Bronchial epithelial cell (primary cell): Measurements from ENCODE around the gene AGAP1. TPM values are rescaled to one million over a fixed set of nuclear protein-coding genes. Genes with fewer than 3 reads are reported as not detected.
A peak's percentile ranks its signal among the peaks of the same experiment; 100 is the strongest.

Source experiments
- DNase-seq: peaks from one replicate; pipeline ENCODE4 v3.0.0-alpha.2; 2010; ENCODE audit warnings: low read depth
- FAIRE-seq: peaks from 2 replicates; lab custom pipeline; 2011; peaks lifted over from hg19 to GRCh38; lab: Jason Lieb, UNC
- H3K27me3 ChIP-seq: 2 replicates; pipeline ENCODE4 v1.5.1; 2011; ENCODE audit warnings: low read length; ENCODE audit not compliant: control insufficient read depth, insufficient read depth
- H3K36me3 ChIP-seq: 2 replicates; pipeline ENCODE4 v1.5.1; 2011; ENCODE audit warnings: low read length; ENCODE audit not compliant: control insufficient read depth, insufficient read depth
- H3K4me3 ChIP-seq: 2 replicates; pipeline ENCODE4 v1.5.1; 2011; ENCODE audit warnings: mild to moderate bottlenecking, low read depth, low read length, control low read depth
- CTCF ChIP-seq: IDR thresholded peaks from 2 replicates; pipeline ENCODE4 v1.5.1; 2011; ENCODE audit warnings: mild to moderate bottlenecking, moderate library complexity, low read length, control low read depth, inconsistent platforms; ENCODE audit not compliant: insufficient read depth, severe bottlenecking
- total RNA-seq: library from RNA; depleted of rRNA; stranded (reverse); fragments of >200 nt; gene quantifications from 2 replicates; pipeline ENCODE4 v1.2.1, GENCODE V29; 2014

The AGAP1 gene
- total RNA-seq, 1 donor from 2014 or later, result 22.4 TPM

GRCh38 chr2:235479604-235480003 lies 14.2 kb upstream of the AGAP1 start:
- Histone ChIP-seq H3K27me3 (peaks cover 1% of the 10 kb centered on the region), H3K4me3 (no peak overlapping the region), H3K36me3 (no peaks in the 10 kb centered on the region)
- peak; percentile 91 for FAIRE-seq
- no peak for TF ChIP-seq CTCF
- no peak for DNase-seq

- peaks cover 1% of the 10 kb centered on the region for H3K27me3 ChIP-seq
- FAIRE-seq, result no peak
- H3K36me3 ChIP-seq, result no peaks in the 10 kb centered on the region
These were observed 13.2 kb upstream of the AGAP1 start for GRCh38 chr2:235480614-235481013.

GRCh38 chr2:235483313-235483712 lies 10.5 kb upstream of the AGAP1 start:
- DNase-seq, result no peak
- H3K4me3 ChIP-seq, result no peak overlapping the region
- H3K36me3 ChIP-seq, result no peaks in the 10 kb centered on the region
- H3K27me3 ChIP-seq, result peaks cover 4% of the 10 kb centered on the region
- no peak for TF ChIP-seq CTCF
- FAIRE-seq, result peak; percentile 68

More at GRCh38 chr2:235480614-235481013, 13.2 kb upstream of the AGAP1 start:
- no peak for TF ChIP-seq CTCF
- H3K4me3 ChIP-seq, result no peak overlapping the region
- DNase-seq, result no peak

- FAIRE-seq (no peak), DNase-seq (no peak)
- TF ChIP-seq CTCF, result no peak
These were observed 8.5 kb upstream of the AGAP1 start for GRCh38 chr2:235485362-235485761.

GRCh38 chr2:235486729-235487128 lies 7.1 kb upstream of the AGAP1 start:
- peaks cover 3% of the 10 kb centered on the region for H3K27me3 ChIP-seq
- no peak overlapping the region for H3K4me3 ChIP-seq
- no peak for TF ChIP-seq CTCF
- DNase-seq (no peak), FAIRE-seq (no peak)
- H3K36me3 ChIP-seq, result no peaks in the 10 kb centered on the region

More at GRCh38 chr2:235485362-235485761, 8.5 kb upstream of the AGAP1 start:
- Histone ChIP-seq H3K27me3 (peaks cover 3% of the 10 kb centered on the region), H3K4me3 (no peak overlapping the region), H3K36me3 (no peaks in the 10 kb centered on the region)

GRCh38 chr2:235489897-235490296 lies 3.9 kb upstream of the AGAP1 start:
- peaks cover 3% of the 10 kb centered on the region for H3K27me3 ChIP-seq
- no peak for TF ChIP-seq CTCF
- FAIRE-seq, result no peak
- no peak for DNase-seq
- H3K4me3 ChIP-seq, result no peak overlapping the region
- no peaks in the 10 kb centered on the region for H3K36me3 ChIP-seq
